SK-N-SH (cell line): Measurements from ENCODE around the gene SLC17A6. TPM values are rescaled to one million over a fixed set of nuclear protein-coding genes. Genes with fewer than 3 reads are reported as not detected.

ENCODE experiments used
- CTCF ChIA-PET: fragments of 300-600, 350-600 bp; formaldehyde crosslinking; extraction: SDS; loops from one replicate; lab custom pipeline; 2021; lab: Yijun Ruan, JAX
- POLR2A ChIA-PET: fragments of 350-600 bp; sonication (Branson Sonifier 250); formaldehyde crosslinking; extraction: SDS; loops from one replicate; lab custom pipeline; 2020; ENCODE audit warnings: antibody characterized with exemption, inconsistent platforms; lab: Yijun Ruan, JAX
- DNase-seq: peaks from one replicate; pipeline ENCODE4 v3.0.0; 2012
- H2AFZ ChIP-seq: fragments of 200-600 bp; sonication (generic); 2 replicates; pipeline ENCODE4 v1.8.1; 2016; ENCODE audit warnings: antibody characterized with exemption, mild to moderate bottlenecking, low read depth
- H3F3A ChIP-seq: fragments of 200-600 bp; sonication (generic); replicated peaks from 2 replicates; pipeline ENCODE3; 2016; ENCODE audit warnings: antibody characterized with exemption, mild to moderate bottlenecking; ENCODE audit not compliant: insufficient read depth
- H3K27ac ChIP-seq, 2 experiments: fragments of 200-500 bp in 1 of 2; fragments of 200-600 bp in 1 of 2; sonication (Bioruptor generic) in 1 of 2; sonication (generic), shearing (Covaris generic) in 1 of 2; 2 replicates each; pipeline versions ENCODE4 v1.5.1 to v1.6.1; 2014 to 2016; ENCODE audit warnings: low read depth in 2 of 2, inconsistent platforms in 1 of 2, low read length in 1 of 2, mild to moderate bottlenecking in 1 of 2, mixed read lengths in 1 of 2
- H3K27me3 ChIP-seq: fragments of 200-600 bp; sonication (generic), shearing (Covaris generic); 2 replicates; pipeline ENCODE4 v1.6.1; 2016; ENCODE audit warnings: mixed run types; ENCODE audit not compliant: insufficient read depth
- H3K36me3 ChIP-seq, 2 experiments: fragments of 200-500 bp in 1 of 2; fragments of 200-600 bp in 1 of 2; sonication (Bioruptor generic) in 1 of 2; sonication (generic) in 1 of 2; replicated peaks in 1 of 2; 2 replicates each; pipeline versions ENCODE3 to v1.5.1; 2014 to 2016; ENCODE audit warnings: low read length in 1 of 2, mild to moderate bottlenecking in 1 of 2; ENCODE audit not compliant: insufficient read depth in 2 of 2, control insufficient read depth in 1 of 2
- H3K4me1 ChIP-seq, 2 experiments: fragments of 200-500 bp in 1 of 2; fragments of 200-600 bp in 1 of 2; sonication (Bioruptor generic) in 1 of 2; sonication (generic), shearing (Covaris generic) in 1 of 2; 2 replicates each; pipeline versions ENCODE4 v1.5.1 to v1.6.1; 2014 to 2016; ENCODE audit warnings: low read depth in 1 of 2, low read length in 1 of 2, mixed run types in 1 of 2; ENCODE audit not compliant: insufficient read depth in 2 of 2, control insufficient read depth in 1 of 2
- H3K4me2 ChIP-seq: fragments of 200-600 bp; sonication (generic), shearing (Covaris generic); 2 replicates; pipeline ENCODE4 v1.6.1; 2017; ENCODE audit warnings: mixed run types
- H3K4me3 ChIP-seq, 2 experiments: fragments of 200-500 bp in 1 of 2; fragments of 200-600 bp in 1 of 2; sonication (Bioruptor generic) in 1 of 2; sonication (generic), shearing (Covaris generic) in 1 of 2; 2 replicates each; pipeline versions ENCODE4 v1.5.1 to v1.8.1; 2014 to 2016; ENCODE audit warnings: low read depth in 2 of 2, inconsistent platforms in 1 of 2, low read length in 1 of 2, mild to moderate bottlenecking in 1 of 2, mixed read lengths in 1 of 2, moderate library complexity in 1 of 2
- H3K79me2 ChIP-seq: fragments of 200-600 bp; sonication (generic); 2 replicates; pipeline ENCODE4 v1.8.1; 2017; ENCODE audit warnings: mild to moderate bottlenecking; ENCODE audit not compliant: insufficient read depth
- H3K9ac ChIP-seq: fragments of 200-600 bp; sonication (generic); 2 replicates; pipeline ENCODE4 v1.6.1; 2017; ENCODE audit warnings: mixed run types
- H3K9me2 ChIP-seq: fragments of 200-600 bp; sonication (generic); 2 replicates; pipeline ENCODE4 v1.6.1; 2017; ENCODE audit warnings: mixed run types
- H3K9me3 ChIP-seq: fragments of 200-600 bp; sonication (generic); 2 replicates; pipeline ENCODE4 v1.6.1; 2017; ENCODE audit warnings: mixed run types, mild to moderate bottlenecking, moderate library complexity
- H4K20me1 ChIP-seq: fragments of 200-600 bp; sonication (generic); 2 replicates; pipeline ENCODE4 v1.6.1; 2017; ENCODE audit warnings: mild to moderate bottlenecking, mixed run types; ENCODE audit not compliant: insufficient read depth
- ELF1 ChIP-seq: IDR thresholded peaks from 2 replicates; pipeline ENCODE4 v1.4.0; 2012
- EP300 ChIP-seq, 2 experiments: IDR thresholded peaks; 2 replicates each; pipeline versions ENCODE4 v1.4.0 to v1.6.1; 2012; ENCODE audit warnings: borderline replicate concordance in 1 of 2, low read depth in 1 of 2, low read length in 1 of 2
- EZH2phosphoT487 ChIP-seq: fragments of 200-600 bp; sonication (generic); IDR thresholded peaks from 2 replicates; pipeline ENCODE4 v1.6.1; 2017; ENCODE audit warnings: low read depth, mixed run types, mild to moderate bottlenecking, antibody characterized with exemption, moderate library complexity, borderline replicate concordance
- GABPA ChIP-seq: IDR thresholded peaks from 2 replicates; pipeline ENCODE4 v1.4.0; 2012; ENCODE audit warnings: low read depth, mild to moderate bottlenecking
- JUND ChIP-seq: IDR thresholded peaks from 2 replicates; pipeline ENCODE4 v1.4.0; 2012
- MEF2A ChIP-seq: IDR thresholded peaks from 2 replicates; pipeline ENCODE4 v1.4.0; 2012; ENCODE audit warnings: low read depth, borderline replicate concordance
- NFIC ChIP-seq: IDR thresholded peaks from 2 replicates; pipeline ENCODE4 v1.4.0; 2012; ENCODE audit warnings: borderline replicate concordance
- POLR2AphosphoS5 ChIP-seq: IDR thresholded peaks from 2 replicates; pipeline ENCODE4 v1.6.1; 2012; ENCODE audit warnings: low read depth, low read length
- TCF12 ChIP-seq: IDR thresholded peaks from 2 replicates; pipeline ENCODE4 v1.4.0; 2012
- YY1 ChIP-seq: IDR thresholded peaks from 2 replicates; pipeline ENCODE4 v1.4.0; 2012; ENCODE audit warnings: low read depth, mild to moderate bottlenecking
- WGBS: methylation state at CpG from one replicate; pipeline ENCODE4 v1.1.6; 2017; ENCODE audit warnings: low lambda C conversion rate; 5-methylcytosine and 5-hydroxymethylcytosine counted together
- polyA plus RNA-seq, 3 experiments: library from polyadenylated mRNA; depleted of rRNA; stranded (reverse); fragments of >200 nt; gene quantifications; 2 replicates each; pipeline ENCODE4 v1.2.3, GENCODE V29; 2012
- TF ChIP-seq, protein P1 (sequence below): fragments of 200-600 bp; sonication (generic); IDR thresholded peaks from 2 replicates; pipeline ENCODE4 v1.6.1; 2017; ENCODE audit warnings: antibody characterized with exemption, mild to moderate bottlenecking, moderate library complexity
- TF ChIP-seq, protein P2 (sequence below): IDR thresholded peaks from 2 replicates; pipeline ENCODE4; 2012
- TF ChIP-seq, protein P3 (sequence below): IDR thresholded peaks from 2 replicates; pipeline ENCODE4 v1.4.0; 2012; ENCODE audit warnings: low read depth, borderline replicate concordance

Gene SLC17A6
- polyA plus RNA-seq, 1 of the 3 experiments (the other 2 are of a cell fraction) = not detected

DNA sequence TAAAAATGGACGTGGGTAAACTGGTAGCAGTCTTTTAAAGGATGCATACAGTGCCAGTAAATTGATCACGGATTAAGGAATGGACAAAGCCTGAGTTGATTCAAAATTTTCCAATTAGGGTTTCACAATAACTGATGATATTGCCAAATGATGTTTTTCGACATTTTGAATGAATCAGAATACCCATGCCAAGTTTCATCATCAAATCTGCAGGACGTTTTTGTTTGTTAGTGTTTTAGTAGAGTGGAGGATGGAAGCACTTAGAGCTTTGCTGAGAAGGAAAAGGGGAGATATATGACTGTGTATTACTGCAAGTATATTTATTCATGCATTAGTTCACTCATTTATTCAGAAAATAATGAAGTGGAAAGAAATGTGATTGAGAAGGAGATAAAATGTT is 78.3 kb downstream of the SLC17A6 start:
- POLR2A ChIA-PET = no interaction called here
- no peak for DNase-seq
- CTCF ChIA-PET = interaction anchor here (1.3 kb wide), 1 partner anchor 209 kb away, joined by 3 read pairs; the partner anchor contains the start of gene FANCF

DNA sequence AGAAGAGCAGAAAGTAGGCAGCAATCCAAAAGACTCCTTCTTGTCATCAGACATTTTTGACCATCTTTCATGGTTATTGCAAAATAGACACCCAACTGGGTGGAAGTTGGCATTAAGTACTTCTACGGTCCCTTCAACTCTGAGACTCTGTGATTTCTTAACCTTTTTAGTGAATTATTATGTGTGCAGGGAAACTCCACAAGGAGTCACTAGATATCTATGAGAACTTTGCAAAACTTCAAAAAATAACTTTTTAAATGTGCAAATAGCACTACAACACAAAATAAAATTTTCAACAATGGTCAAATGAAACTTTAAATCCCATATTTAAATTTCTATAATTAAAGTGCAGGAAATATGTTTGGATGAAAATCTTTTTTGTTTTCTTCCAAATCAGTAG is 88.7 kb downstream of the SLC17A6 start:
- TF ChIP-seq, protein P1, sequence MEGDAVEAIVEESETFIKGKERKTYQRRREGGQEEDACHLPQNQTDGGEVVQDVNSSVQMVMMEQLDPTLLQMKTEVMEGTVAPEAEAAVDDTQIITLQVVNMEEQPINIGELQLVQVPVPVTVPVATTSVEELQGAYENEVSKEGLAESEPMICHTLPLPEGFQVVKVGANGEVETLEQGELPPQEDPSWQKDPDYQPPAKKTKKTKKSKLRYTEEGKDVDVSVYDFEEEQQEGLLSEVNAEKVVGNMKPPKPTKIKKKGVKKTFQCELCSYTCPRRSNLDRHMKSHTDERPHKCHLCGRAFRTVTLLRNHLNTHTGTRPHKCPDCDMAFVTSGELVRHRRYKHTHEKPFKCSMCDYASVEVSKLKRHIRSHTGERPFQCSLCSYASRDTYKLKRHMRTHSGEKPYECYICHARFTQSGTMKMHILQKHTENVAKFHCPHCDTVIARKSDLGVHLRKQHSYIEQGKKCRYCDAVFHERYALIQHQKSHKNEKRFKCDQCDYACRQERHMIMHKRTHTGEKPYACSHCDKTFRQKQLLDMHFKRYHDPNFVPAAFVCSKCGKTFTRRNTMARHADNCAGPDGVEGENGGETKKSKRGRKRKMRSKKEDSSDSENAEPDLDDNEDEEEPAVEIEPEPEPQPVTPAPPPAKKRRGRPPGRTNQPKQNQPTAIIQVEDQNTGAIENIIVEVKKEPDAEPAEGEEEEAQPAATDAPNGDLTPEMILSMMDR = peak; percentile 43
- TF ChIP-seq NFIC (no peak), YY1 (no peak), MEF2A (no peak)
- Histone ChIP-seq H2AFZ (no peak overlapping the region), H3K4me3 (no peak overlapping the region), H3K27ac (no peak overlapping the region), H3F3A (no peaks in the 10 kb centered on the region), H3K79me2 (no peaks in the 10 kb centered on the region), H3K36me3 (no peaks in the 10 kb centered on the region), H3K4me1 (no peaks in the 10 kb centered on the region), H3K4me2 (no peak overlapping the region), H3K9me2 (no peaks in the 10 kb centered on the region), H3K9ac (no peak overlapping the region), H4K20me1 (no peaks in the 10 kb centered on the region), H3K9me3 (no peaks in the 10 kb centered on the region), H3K27me3 (no peaks in the 10 kb centered on the region)
- DNase-seq = no peak
- ChIA-PET POLR2A (no interaction called here), CTCF (no interaction called here)
- 55% methylated on average over 1 of the region's 1 CpG for WGBS

More for the DNA sequence above, 78.3 kb downstream of the SLC17A6 start:
- WGBS = 20% methylated on average over 4 of the region's 4 CpGs
- H3K27me3 ChIP-seq = no peaks in the 10 kb centered on the region
- no peak overlapping the region for H3K4me3 ChIP-seq
- H3K4me1 ChIP-seq = no peaks in the 10 kb centered on the region
- H2AFZ ChIP-seq = no peak overlapping the region
- H3K9me3 ChIP-seq = no peaks in the 10 kb centered on the region
- H3K9me2 ChIP-seq = no peaks in the 10 kb centered on the region
- no peaks in the 10 kb centered on the region for H4K20me1 ChIP-seq
- no peak overlapping the region for H3K9ac ChIP-seq
- H3K27ac ChIP-seq = no peak overlapping the region
- H3K79me2 ChIP-seq = no peaks in the 10 kb centered on the region
- no peaks in the 10 kb centered on the region for H3F3A ChIP-seq
- H3K4me2 ChIP-seq = no peak overlapping the region
- no peaks in the 10 kb centered on the region for H3K36me3 ChIP-seq
- no peak for TF ChIP-seq JUND
- TF ChIP-seq, protein P2, sequence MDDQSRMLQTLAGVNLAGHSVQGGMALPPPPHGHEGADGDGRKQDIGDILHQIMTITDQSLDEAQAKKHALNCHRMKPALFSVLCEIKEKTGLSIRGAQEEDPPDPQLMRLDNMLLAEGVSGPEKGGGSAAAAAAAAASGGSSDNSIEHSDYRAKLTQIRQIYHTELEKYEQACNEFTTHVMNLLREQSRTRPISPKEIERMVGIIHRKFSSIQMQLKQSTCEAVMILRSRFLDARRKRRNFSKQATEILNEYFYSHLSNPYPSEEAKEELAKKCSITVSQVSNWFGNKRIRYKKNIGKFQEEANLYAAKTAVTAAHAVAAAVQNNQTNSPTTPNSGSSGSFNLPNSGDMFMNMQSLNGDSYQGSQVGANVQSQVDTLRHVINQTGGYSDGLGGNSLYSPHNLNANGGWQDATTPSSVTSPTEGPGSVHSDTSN = no peak
- no peak for TF ChIP-seq EP300 (IDR thresholded peaks at IDR 0.05; ENCODE audit: borderline replicate concordance in 1 of 2, low read depth in 1 of 2, low read length in 1 of 2)
- TF ChIP-seq EZH2phosphoT487 = no peak
- TF ChIP-seq ELF1 = no peak
- TF ChIP-seq GABPA = no peak
- TF ChIP-seq, protein P3, sequence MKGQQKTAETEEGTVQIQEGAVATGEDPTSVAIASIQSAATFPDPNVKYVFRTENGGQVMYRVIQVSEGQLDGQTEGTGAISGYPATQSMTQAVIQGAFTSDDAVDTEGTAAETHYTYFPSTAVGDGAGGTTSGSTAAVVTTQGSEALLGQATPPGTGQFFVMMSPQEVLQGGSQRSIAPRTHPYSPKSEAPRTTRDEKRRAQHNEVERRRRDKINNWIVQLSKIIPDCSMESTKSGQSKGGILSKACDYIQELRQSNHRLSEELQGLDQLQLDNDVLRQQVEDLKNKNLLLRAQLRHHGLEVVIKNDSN = no peak
- no peak for TF ChIP-seq POLR2AphosphoS5
- no peak for TF ChIP-seq TCF12

Other genes starting within 250 kb of the SLC17A6 start
- gene ANO5, start 145.3 kb upstream of the SLC17A6 start, polyA plus RNA-seq (2012; rRNA removed) = 0.15 and 0.28 TPM in 2 replicates